PC-9 (cell line): ENCODE data around the gene SLC16A12. TPM values are rescaled to one million over a fixed set of nuclear protein-coding genes. Genes with fewer than 3 reads are reported as not detected.

Source experiments
- BruUV-seq: library from RNA; stranded (reverse); fragments of 400-500 nt; replicated peaks from 2 replicates; lab custom pipeline; 2021; lab: Mats Ljungman, UMichigan
- CTCF ChIA-PET: fragments of 300-600 bp; sonication (Branson Sonifier 250); formaldehyde crosslinking; loops from one replicate; lab custom pipeline; 2022; ENCODE audit warnings: antibody characterized with exemption; lab: Charles Lee
- POLR2A ChIA-PET: fragments of 300-600 bp; sonication (Branson Sonifier 250); formaldehyde crosslinking; loops from one replicate; lab custom pipeline; 2022; ENCODE audit warnings: antibody characterized with exemption; ENCODE audit not compliant: unreplicated experiment; lab: Charles Lee
- DNase-seq, 2 experiments: peaks; one replicate each; pipeline versions ENCODE4 v3.0.0 to v3.0.0-alpha.2; 2015 to 2022; ENCODE audit warnings: mixed read lengths in 1 of 2
- H2AFZ ChIP-seq: fragments of 200-600 bp; sonication (generic); 2 replicates; pipeline ENCODE4 v1.8.1; 2017; ENCODE audit warnings: antibody characterized with exemption
- H3F3A ChIP-seq: fragments of 200-600 bp; sonication (generic); 2 replicates; pipeline ENCODE4 v1.8.1; 2017; ENCODE audit warnings: antibody characterized with exemption, mild to moderate bottlenecking, low read depth; ENCODE audit not compliant: insufficient read depth
- H3K27ac ChIP-seq: fragments of 200-600 bp; sonication (generic); 2 replicates; pipeline ENCODE4 v1.6.1; 2016; ENCODE audit warnings: mixed run types
- H3K27me3 ChIP-seq: fragments of 200-600 bp; sonication (generic); 2 replicates; pipeline ENCODE4 v1.6.1; 2016; ENCODE audit warnings: low read depth, mixed run types; ENCODE audit not compliant: insufficient read depth
- H3K36me3 ChIP-seq: fragments of 200-600 bp; sonication (generic); 2 replicates; pipeline ENCODE4 v1.6.1; 2016; ENCODE audit warnings: low read depth, mixed run types
- H3K4me1 ChIP-seq: fragments of 200-600 bp; sonication (generic); replicated peaks from 2 replicates; pipeline ENCODE4 v1.6.1; 2016; ENCODE audit warnings: mixed run types; ENCODE audit not compliant: insufficient read depth
- H3K4me2 ChIP-seq: fragments of 200-600 bp; sonication (generic); 2 replicates; pipeline ENCODE4 v1.6.1; 2017; ENCODE audit warnings: mixed run types
- H3K4me3 ChIP-seq: fragments of 200-600 bp; sonication (generic); 2 replicates; pipeline ENCODE4 v1.6.1; 2016; ENCODE audit warnings: mixed run types
- H3K79me2 ChIP-seq: fragments of 200-600 bp; sonication (generic); 2 replicates; pipeline ENCODE4 v1.6.1; 2017; ENCODE audit warnings: low read depth, mixed run types
- H3K9me2 ChIP-seq: fragments of 200-600 bp; sonication (generic); 2 replicates; pipeline ENCODE4 v1.8.1; 2017; ENCODE audit warnings: mild to moderate bottlenecking; ENCODE audit not compliant: insufficient read depth
- H3K9me3 ChIP-seq: fragments of 200-600 bp; sonication (generic); 2 replicates; pipeline ENCODE4 v1.8.1; 2016; ENCODE audit warnings: low read depth; ENCODE audit not compliant: insufficient read depth
- H4K20me1 ChIP-seq: fragments of 200-600 bp; sonication (generic); 2 replicates; pipeline ENCODE4 v1.8.1; 2017; ENCODE audit not compliant: insufficient read depth
- CTCF ChIP-seq: fragments of 200-600 bp; sonication (generic); conservative IDR thresholded peaks from 2 replicates; pipeline ENCODE4 v1.6.1; 2017; ENCODE audit warnings: mixed run types, antibody characterized with exemption, mild to moderate bottlenecking, moderate library complexity
- EZH2 ChIP-seq: fragments of 200-600 bp; sonication (generic); IDR thresholded peaks from 2 replicates; pipeline ENCODE4 v1.8.0; 2017; ENCODE audit warnings: antibody characterized with exemption, low read depth
- intact Hi-C: fragments of 100-400 bp; cut with micrococcal nuclease; formaldehyde crosslinking; loops from one replicate; pipeline ENCODE4 v1.10.0; 2022; ENCODE audit not compliant: unreplicated experiment
- total RNA-seq: library from RNA; stranded (reverse); gene quantifications from 2 replicates; pipeline ENCODE4 v1.2.3, GENCODE V29; 2021

SLC16A12 gene
- total RNA-seq, 1 experiment from 2014 or later, result 0.74 TPM

GRCh38 chr10:89574368-89574767 is 39.0 kb upstream of the SLC16A12 start:
- no peaks in the 10 kb centered on the region for H3K36me3 ChIP-seq
- no peaks in the 10 kb centered on the region for H3F3A ChIP-seq
- TF ChIP-seq EZH2, result no peak
- no peak for TF ChIP-seq CTCF
- no peak overlapping the region for H3K4me3 ChIP-seq
- H3K4me2 ChIP-seq, result no peak overlapping the region
- no peak overlapping the region for H3K27ac ChIP-seq
- H3K9me3 ChIP-seq, result no peaks in the 10 kb centered on the region; the same call in 1 of the 2 replicates
- ChIA-PET CTCF (no interaction called here), POLR2A (no interaction called here)
- no peaks in the 10 kb centered on the region for H4K20me1 ChIP-seq
- no peaks in the 10 kb centered on the region for H3K27me3 ChIP-seq
- peaks cover 7% of the 10 kb centered on the region for H3K4me1 ChIP-seq
- H3K9me2 ChIP-seq, result no peaks in the 10 kb centered on the region
- BruUV-seq, result no TSS peak
- H2AFZ ChIP-seq, result no peak overlapping the region
- intact Hi-C loops, result no loop called here
- H3K79me2 ChIP-seq, result no peaks in the 10 kb centered on the region
- no peak for DNase-seq

- no peaks in the 10 kb centered on the region for H3F3A ChIP-seq
- no peaks in the 10 kb centered on the region for H3K4me1 ChIP-seq
- no peaks in the 10 kb centered on the region for H3K36me3 ChIP-seq
- no peak for DNase-seq
- no peak overlapping the region for H3K27ac ChIP-seq
- H3K9me2 ChIP-seq, result no peaks in the 10 kb centered on the region
- intact Hi-C loops, result loop anchor here (10.0 kb wide), 1 partner anchor 1297 kb away; no protein-coding TSS in a partner anchor
- no peak overlapping the region for H3K4me2 ChIP-seq
- H2AFZ ChIP-seq, result no peak overlapping the region
- BruUV-seq, result no TSS peak
- no peaks in the 10 kb centered on the region for H3K9me3 ChIP-seq
- ChIA-PET POLR2A (no interaction called here), CTCF (interaction anchor here (0.6 kb wide), 1 partner anchor 85 kb away, joined by 3 read pairs; no protein-coding TSS in a partner anchor)
- no peaks in the 10 kb centered on the region for H3K79me2 ChIP-seq
- TF ChIP-seq CTCF, result no peak
- TF ChIP-seq EZH2, result no peak
- H3K27me3 ChIP-seq, result no peaks in the 10 kb centered on the region
- no peak overlapping the region for H3K4me3 ChIP-seq
- H4K20me1 ChIP-seq, result no peaks in the 10 kb centered on the region
Measured at GRCh38 chr10:89567576-89568245, 32.3 kb upstream of the SLC16A12 start.

- H4K20me1 ChIP-seq, result no peaks in the 10 kb centered on the region
- H3K36me3 ChIP-seq, result no peaks in the 10 kb centered on the region
- H3K9me2 ChIP-seq, result no peaks in the 10 kb centered on the region
- no peaks in the 10 kb centered on the region for H3K4me1 ChIP-seq
- no peaks in the 10 kb centered on the region for H3K9me3 ChIP-seq
- no peaks in the 10 kb centered on the region for H3K27me3 ChIP-seq
- BruUV-seq, result no TSS peak
- H3K4me2 ChIP-seq, result no peak overlapping the region
- intact Hi-C loops, result loop anchor here (10.0 kb wide), 1 partner anchor 1298 kb away; no protein-coding TSS in a partner anchor
- no peak overlapping the region for H3K4me3 ChIP-seq
- no peak for DNase-seq
- POLR2A ChIA-PET, result no interaction called here
- CTCF ChIA-PET, result interaction anchor here (0.6 kb wide), 1 partner anchor 84 kb away, joined by 3 read pairs; no protein-coding TSS in a partner anchor
- H3F3A ChIP-seq, result no peaks in the 10 kb centered on the region
- H2AFZ ChIP-seq, result no peak overlapping the region
- no peaks in the 10 kb centered on the region for H3K79me2 ChIP-seq
- TF ChIP-seq CTCF, result no peak
- no peak for TF ChIP-seq EZH2
- no peak overlapping the region for H3K27ac ChIP-seq
Measured at GRCh38 chr10:89566992-89567391, 31.6 kb upstream of the SLC16A12 start.
